Stimulated activated CD4-positive, alpha-beta T cell treated with anti-CD3 and anti-CD28 coated beads, Interleukin-15, amount 100 ng/mL, for 48 hours (primary cell): ENCODE results near the gene FAM221B.

Source experiments
- DNase-seq, 2 donors: peaks; one replicate each; pipeline ENCODE4 v3.0.0-alpha.2; 2020; ENCODE audit warnings: low read depth in 2 of 2

FAM221B gene

DNA sequence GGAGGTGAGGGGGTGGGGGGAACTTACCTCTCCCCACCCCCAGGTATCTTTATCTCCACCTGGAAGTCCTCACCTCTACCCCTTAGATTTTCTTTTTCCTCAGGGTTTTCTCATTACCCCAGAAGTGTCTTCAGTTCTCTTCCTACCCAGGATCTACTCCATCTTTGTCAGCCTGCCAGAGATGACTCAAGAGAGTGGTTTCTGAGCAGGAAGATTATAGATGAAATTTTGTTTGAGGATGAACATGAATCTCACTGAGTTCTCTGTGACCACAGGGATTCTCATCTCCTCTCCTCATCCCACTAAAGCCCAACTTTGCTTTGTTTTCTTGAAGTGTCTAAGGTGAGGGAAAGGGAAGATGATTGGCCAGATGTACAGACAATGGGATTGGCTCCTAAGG, 8.5 kb downstream of the FAM221B start:
- DNase-seq = no peak

DNA sequence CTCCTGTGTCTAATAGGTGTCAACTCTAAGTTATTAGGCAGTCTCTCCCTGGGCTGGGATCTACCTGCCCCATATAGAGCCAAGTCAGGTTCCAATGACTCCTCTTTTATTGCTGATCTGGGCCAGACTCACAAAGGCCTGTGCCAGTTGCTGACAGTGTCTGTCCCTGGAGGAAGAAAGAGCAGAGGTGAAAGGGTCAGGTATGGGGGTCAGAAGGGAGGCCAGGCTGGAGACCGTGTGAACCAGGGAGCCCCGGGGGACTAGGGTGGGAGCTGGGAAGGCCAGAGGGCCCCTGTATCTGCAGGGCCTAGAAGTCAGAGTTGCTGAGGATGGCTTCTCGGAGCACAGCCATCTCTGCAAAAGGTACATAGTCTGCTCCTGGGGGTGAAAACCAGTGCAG, 10.2 kb downstream of the FAM221B start:
- DNase-seq = no peak

DNA sequence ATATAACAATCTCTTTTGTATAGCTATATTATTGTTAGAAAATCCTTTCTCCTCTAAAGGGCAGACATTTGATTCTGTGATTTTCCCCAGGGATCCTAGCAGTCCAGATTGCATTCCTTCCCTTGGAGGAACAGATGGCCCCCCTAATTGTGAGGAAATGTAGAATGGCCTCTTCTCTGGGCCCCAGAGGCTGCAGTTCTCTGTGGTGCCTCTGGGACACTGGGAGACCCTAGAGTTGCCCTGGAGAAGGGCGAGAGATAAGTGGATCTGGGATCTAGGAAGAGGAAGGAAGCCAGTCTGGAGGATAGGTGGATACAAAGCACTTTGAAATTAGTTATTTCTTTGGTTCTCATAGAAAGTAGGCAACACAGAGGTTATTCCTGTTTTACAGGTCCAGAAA, 11.8 kb downstream of the FAM221B start:
- no peak for DNase-seq

DNA sequence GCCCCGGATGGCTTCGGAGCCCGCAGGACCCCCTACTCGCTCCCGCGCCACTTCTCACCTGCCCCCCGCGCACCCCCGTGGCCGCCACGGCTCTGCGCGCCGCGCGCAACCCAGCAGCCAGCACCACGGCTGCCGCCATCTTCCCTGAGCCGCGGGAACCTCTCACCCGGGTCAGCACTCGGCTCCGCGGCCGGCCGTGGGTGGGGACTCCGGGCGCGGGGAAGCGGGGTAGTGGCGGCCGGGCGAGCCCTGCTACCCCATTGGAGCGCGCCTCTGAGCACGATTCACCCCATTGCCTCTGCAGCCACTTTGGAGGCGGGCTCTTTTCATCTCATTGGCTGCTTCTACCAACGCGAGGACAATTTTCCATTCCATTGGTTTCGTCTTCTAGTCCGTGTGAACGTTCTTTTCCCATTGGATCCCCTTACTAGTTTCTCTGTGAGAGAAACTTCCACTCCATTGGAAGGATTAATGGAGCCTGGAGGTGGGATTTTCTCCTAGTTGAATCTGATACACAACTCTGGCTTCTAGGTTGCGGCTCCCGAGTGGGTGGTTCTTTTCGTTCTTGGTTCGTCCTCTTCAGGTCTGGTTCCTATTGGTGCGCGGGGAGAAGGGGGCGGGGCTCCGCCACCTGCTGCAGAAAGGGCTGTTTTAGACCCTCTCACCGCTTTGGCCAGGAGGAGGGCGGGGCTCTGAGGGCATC, 13.5 kb downstream of the FAM221B start, which contains the start of gene HINT2:
Gene HINT2, minus strand, starts transcription at position 202 of the 703 bp plus-strand sequence. Its CDS starts 63 bp downstream, at position 139.
- DNase-seq = peak; percentile 95 to 98

DNA sequence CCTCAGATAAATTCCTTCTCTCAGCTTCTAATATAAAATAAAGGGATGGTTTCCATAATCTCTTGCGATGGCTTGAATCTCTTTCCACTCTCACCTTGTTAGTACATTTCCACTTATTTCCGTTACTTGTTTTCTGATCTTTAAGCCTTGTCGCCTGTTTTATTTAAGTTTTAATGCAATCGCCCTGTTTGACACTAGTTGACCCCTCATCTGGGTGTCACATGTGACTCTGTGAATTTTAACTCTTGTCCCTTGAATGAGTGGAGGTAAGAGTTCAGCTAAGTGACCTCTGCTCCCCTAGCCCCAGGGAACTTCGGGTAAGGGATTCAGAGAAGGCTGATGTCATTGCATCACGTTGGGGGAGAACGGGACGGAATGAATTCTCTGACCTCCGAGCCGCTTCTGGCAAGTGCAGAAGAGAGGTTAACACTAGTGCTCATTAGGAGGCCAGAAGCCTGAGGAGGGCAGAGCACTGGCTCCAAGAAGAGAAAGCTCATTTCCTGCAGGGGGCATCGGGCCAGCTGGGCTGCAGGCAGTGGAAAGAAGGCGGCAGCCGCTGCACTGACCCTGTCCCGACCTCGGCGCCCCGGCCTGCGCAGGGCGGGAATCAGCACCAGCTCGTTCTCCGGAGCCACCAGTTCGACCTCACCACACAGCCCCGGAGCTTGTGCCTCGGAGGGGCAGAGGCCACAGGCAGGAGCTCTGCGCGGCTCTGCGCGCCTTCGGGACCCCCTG, 14.3 kb downstream of the FAM221B start:
- DNase-seq = peak in 1 of 2 donors; percentile 16

DNA sequence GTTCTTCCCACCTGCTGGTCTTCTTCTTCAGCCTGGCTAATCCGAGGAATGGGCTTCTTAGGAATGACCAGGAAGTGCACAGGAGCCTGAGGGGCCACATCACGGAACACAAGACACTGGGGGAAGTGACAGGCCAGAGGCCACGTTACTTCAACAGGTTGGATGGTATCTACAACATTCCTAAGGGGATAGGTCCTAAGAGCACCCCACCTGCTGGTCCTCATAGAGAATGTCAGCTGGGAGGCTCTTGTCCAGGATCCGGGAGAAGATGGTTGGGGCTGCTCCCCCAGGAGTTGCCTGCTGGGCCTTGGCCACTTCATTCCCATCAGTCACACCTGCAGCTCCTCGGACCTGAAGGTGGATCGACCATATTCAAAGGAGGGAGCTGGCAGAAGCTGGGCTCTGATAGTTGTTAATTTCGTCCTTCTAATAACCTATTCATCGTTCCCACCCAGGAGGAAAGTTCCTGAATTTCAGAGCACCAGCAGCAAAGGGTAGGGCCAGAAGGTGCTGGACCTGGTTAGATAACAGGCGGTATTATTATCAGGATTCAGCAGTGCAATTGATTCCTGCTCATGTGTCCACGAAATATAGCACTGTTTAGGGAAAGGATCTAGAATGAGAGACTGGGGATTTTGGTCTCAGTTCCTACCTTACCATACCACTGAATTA, 15.0 kb downstream of the FAM221B start:
- DNase-seq = no peak

DNA sequence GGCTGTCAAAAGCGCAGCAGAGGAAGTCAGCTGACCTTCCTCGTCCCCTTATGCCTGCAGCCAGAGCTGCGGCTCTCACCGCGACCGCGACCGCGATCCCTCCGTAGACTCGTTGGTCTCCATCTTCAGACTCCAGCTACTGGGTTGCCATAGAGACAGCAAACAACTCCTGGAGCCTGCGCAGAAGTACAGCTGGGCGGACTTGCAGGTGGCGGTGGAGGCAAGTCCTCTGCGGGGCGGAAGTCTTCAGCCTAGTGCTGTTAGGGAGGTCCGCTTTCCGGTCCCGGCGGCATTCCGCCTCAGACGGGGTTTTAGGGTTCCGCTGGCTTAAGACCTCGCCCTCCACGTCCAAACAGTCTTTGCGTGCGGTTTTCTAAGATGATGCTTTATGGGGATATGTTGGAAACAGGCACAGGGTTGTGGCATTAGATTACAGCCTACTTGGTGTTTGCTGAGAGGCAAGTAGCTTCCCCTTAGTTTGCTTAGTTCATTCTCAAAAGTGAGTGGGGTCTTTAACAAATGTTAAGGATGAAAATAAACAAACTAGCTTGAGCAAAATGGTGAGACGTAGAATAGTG, 16.4 kb downstream of the FAM221B start, which contains the start of gene SPAG8:
Gene SPAG8, minus strand, starts transcription at position 238 of the 578 bp plus-strand sequence. Its CDS starts 115 bp downstream, at position 123.
- peak; percentile 91 to 94 for DNase-seq

DNA sequence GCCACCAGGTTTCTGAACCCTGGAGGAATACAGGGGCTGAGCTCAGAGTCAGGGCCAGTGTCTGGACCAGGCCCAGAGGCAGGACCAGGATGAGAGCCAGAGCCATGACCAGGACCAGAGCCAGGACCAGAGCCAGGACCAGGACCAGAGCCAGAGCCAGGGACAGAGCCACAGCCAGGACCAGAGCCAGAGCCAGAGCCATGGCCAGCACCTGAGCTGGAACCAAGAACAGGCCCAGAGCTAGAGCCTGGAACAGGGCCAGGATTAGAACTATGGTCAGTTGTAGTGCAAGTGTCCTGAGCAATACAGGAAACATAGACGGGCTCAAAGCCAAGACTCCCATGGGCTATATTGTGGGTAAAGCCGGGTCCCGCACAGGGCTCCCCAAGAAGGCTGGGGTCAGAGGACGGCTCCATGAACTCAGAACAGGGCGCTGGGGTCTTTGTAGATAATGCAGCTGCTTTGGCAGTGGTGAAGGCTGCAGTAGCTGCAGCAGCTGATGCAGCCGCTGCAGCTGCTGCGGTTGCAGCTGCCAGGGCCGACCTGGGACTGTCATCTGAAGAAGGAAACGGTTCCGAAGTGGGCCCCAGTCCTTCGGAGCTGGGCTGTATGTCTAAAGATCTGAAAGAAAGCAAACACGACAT, 17.0 kb downstream of the FAM221B start:
- no peak for DNase-seq

DNA sequence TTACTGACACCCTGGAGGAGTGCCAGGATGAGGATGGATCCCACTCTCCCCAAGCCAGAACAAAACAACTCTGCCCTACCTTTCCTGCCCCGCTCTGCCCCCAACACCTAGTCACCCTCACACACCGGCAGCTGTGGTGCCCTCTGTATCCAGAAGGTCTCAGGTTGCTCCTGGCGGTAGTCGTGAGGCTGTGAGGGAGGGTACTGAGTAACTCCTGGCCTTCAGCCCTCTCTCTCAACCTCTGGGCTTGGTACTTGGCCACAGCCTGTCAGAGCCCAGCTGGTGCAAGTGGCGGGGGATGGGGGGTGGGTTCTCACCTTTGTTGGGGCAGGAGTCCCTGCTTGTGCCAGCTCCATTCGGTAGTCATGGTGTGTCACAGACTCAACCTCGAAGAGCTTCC, 18.4 kb downstream of the FAM221B start:
- DNase-seq = no peak

DNA sequence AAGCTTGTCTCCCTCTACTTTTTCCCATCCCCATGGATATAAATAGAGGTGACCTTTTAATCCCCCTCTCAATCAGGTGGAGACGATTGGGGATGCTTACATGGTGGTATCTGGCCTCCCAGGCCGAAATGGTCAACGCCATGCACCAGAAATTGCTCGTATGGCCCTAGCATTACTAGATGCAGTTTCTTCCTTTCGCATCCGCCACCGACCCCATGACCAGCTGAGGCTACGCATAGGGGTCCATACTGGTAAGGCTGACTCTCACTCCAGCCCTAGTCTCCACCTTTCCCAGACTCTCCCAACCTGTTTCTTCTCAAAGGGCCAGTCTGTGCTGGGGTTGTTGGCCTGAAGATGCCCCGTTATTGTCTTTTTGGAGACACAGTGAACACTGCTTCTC, 20.1 kb downstream of the FAM221B start:
- no peak for DNase-seq

DNA sequence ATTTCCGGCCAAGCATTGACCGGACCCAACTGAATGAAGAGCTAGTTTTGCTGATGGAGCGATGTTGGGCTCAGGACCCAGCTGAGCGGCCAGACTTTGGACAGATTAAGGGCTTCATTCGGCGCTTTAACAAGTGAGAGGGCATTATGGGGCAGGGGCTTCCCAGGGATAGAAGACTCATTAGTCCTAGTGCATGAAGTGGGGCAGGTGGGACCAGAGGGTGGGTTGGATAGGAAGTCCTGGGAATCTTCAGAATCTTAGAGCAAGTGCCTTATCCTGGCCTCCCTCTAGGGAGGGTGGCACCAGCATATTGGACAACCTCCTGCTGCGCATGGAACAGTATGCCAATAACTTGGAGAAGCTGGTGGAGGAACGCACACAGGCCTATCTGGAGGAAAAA, 22.4 kb downstream of the FAM221B start:
- DNase-seq = no peak

DNA sequence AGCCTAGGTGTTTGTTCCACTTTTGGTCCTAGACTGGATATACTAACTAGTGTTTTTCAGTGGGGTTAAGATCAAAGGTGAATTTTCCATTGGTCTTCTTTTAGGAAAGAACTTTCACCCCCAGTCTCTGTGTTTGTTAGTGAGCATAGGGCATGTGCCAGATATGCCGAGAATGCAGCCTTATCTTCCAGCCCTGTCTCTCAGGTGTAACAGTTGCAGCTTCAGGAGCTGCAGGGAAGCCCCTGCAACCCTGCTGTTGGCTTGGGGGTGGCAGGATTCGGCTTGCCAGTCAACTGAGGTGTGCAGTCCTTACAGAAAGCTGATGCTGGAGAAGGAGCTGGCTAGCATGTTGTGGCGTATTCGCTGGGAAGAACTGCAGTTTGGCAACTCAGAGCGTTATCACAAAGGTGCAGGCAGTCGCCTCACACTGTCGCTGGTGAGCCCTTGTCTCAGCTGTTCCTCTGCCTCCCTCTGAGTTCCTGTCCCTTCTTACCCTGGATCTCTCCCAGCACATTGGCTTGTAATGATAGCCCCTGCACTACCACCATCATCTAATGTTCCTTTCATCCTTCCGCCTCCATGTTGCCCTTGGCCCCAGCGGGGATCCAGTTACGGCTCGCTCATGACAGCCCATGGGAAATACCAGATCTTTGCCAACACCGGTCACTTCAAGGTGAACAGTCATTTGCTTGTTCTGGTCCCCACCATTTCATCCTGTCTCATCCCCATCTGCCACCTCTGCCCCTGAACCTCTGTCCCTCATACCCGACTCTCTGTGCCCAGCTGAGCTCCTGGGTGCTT, 27.0 kb downstream of the FAM221B start:
- DNase-seq = no peak

DNA sequence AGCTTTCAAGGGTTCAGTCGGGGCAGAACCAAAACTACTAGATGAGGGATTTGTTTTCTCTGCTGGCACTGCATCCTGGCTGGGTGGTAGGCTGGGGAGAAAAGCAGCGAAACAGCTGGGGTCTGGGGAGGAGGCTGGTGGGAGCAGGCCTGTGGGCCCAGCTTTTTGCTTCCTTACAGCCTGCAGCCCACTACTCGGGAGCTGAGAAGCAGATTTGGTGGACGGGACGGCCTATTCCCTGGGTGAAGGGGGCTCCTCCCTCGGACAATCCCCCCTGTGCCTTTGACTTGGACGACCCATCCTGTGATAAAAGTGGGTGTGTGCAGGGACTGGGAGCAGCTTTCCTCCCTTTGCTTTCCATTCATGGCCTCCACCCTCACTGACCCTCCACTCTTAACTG, 28.0 kb downstream of the FAM221B start:
- no peak for DNase-seq

DNA sequence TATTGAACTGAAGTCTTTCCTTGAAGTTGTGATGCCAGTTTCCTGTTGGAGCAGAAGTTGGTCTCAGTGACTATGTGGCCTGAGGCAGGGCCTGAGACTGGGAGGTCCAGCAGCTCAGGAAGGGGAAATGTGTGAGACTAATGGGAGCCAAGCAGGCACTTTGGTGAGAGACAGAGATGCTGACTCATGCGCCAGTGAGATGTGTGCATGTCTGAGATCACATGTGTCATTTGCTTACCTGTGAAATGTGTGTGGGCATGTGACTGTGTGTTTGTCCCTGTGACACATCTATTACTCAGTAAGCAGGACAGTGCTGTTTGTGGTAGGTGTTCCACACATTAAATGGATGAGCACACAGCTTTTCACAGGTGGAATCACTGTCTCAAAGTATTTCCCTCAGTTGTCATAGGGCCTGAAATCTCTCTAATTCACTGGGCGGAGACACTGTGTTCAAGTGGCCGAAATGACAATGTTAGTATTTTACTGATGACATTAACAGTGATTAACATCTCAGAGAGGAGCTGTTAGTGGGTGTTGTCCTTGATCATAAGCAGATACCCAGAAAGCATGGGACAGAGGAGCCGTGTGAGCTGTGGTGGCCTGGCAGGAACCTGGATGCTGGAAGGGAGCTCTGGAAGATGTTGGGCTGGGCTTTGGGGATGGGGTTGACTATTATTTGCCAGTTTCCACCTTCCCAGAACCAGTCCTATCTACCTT, 29.7 kb downstream of the FAM221B start:
- DNase-seq = peak; percentile 30 to 50

DNA sequence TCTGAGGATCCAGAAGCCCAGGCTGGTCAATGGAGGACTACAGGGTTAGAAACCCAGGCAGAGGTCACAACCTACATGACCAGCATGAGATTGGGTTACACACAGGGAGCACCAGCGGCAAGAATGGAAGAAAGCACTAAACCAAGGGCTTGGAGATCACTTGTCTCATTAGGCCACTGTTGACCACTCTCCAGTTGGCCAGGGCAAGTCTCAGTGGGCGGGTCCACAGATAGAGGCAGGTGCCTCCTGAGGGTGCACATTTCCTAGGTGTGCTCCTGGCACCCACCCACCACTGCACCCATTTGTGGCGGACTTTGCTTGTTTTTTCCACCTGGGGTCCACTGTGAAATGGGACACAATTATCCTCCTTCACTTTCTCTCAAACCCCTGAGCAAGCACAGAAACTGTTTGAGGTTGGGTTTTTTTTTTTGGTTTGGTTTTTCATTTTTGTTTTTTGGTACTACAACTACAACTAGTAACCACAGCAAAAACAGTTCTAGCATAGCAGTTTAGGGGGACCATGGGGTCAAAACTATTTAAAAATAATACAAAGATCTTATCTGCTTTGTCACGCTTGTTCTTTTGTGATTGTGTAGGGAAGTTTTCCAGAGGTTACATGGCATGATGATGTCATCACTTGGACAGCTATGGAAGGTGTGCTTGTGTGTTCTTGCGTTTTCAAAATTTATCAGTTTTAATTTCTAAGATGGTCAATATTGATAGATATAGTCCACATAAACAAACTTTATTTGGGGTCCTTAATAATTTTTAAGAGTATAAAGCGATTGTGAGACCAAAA, 31.0 kb downstream of the FAM221B start:
- DNase-seq = no peak

DNA sequence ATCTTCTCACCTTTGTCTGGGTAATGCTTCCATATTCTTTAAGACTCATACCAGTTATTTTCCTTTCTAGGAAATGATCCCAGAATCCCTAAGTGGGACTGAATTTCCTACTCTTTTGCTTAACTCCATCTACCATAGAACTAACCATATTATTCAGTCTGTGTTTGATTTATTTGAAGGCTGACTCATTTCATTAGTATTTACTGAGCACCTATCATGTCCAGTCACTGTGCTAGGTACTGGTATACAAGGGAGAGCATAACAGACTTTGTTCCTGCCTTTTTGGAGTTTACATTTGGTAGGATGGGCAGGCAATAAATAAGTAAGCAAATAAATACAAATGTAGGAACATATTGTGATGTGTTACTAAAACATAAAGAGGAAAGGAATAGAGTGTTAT, 32.8 kb downstream of the FAM221B start:
- DNase-seq = no peak

DNA sequence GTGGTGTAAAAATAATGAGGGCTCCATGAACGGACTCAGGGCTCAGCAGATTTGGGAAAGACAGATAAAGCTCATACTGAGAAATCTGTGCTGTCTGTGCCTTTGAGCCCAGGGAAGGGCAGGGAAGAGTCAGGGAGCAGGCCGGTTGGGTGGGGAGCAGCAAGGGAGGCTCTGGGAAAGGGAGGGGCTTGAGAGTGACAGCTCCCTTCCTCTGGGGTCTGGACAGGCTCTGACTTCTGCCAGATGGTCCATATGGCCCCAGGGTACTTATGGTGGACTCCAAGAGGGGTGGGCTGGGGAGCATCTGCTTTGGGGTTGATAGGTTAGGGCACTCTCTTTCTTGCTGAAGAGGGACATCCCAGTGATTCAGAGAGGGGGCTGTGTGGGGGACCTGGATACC, 35.1 kb downstream of the FAM221B start:
- no peak for DNase-seq

DNA sequence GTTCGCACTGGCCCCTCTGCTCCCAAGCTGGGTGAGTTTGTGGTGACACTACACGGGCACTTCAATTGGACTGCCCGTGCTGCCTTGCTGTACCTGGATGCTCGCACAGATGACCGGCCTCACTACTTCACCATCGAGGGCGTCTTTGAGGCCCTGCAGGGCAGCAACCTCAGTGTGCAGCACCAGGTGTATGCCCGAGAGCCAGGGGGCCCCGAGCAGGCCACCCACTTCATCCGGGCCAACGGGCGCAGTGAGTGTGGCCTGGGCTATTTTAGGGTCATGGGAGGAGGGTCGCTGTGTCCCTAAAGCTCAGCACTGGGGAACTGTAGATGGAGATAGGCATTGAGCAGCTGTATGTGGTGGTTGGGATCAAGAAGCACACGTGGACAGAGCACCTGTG, 35.7 kb downstream of the FAM221B start:
- DNase-seq = no peak

DNA sequence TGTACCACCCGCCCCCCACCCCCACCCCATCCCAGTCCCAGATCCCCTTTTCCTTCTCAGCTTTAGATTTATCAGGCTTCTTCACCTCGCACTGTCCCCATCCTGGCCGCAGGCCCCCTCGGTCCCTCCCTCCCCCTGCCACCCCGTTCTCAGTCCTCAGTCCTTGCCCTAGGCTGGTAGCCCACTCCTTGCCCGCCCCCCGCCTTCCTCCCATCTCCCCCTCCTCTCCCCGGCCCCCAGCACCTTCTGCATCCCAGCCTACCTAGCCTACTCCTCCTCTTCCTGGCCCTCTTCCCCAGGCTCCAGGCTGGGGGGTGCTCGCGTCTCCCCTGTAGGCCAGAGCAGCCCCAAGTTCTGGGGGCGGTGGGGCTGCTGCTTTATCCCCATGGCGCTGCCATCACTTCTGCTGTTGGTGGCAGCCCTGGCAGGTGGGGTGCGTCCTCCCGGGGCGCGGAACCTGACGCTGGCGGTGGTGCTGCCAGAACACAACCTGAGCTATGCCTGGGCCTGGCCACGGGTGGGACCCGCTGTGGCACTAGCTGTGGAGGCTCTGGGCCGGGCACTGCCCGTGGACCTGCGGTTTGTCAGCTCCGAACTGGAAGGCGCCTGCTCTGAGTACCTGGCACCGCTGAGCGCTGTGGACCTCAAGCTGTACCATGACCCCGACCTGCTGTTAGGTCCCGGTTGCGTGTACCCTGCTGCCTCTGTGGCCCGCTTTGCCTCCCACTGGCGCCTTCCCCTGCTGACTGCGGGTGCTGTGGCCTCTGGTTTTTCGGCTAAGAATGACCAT, 36.3 kb downstream of the FAM221B start:
- no peak for DNase-seq
